ENCODE measurements around the gene PARD6A. TPM values are rescaled to one million over a fixed set of nuclear protein-coding genes. Genes with fewer than 3 reads are reported as not detected.

PARD6A gene
- polyA plus RNA-seq, 1 donor (not counting 4 experiments of a cell fraction or from before 2014, with no cell fraction given), result 0.20 TPM

DNA sequence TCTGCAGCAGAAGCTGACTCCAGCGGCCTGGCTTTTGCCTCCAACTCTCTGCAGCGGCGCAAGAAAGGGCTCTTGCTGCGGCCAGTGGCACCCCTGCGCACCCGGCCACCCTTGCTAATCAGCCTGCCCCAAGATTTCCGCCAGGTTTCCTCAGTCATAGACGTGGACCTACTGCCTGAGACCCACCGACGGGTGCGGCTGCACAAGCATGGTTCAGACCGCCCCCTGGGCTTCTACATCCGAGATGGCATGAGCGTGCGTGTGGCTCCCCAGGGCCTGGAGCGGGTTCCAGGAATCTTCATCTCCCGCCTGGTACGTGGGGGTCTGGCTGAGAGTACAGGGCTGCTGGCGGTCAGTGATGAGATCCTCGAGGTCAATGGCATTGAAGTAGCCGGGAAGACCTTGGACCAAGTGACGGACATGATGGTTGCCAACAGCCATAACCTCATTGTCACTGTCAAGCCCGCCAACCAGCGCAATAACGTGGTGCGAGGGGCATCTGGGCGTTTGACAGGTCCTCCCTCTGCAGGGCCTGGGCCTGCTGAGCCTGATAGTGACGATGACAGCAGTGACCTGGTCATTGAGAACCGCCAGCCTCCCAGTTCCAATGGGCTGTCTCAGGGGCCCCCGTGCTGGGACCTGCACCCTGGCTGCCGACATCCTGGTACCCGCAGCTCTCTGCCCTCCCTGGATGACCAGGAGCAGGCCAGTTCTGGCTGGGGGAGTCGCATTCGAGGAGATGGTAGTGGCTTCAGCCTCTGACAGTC lies 1.3 kb downstream of the PARD6A start:
- no peaks in the 10 kb centered on the region for H4K20me1 ChIP-seq (ENCODE audit: control insufficient read depth, extremely low read depth, insufficient read depth, low read length)
- TF ChIP-seq, protein P1, sequence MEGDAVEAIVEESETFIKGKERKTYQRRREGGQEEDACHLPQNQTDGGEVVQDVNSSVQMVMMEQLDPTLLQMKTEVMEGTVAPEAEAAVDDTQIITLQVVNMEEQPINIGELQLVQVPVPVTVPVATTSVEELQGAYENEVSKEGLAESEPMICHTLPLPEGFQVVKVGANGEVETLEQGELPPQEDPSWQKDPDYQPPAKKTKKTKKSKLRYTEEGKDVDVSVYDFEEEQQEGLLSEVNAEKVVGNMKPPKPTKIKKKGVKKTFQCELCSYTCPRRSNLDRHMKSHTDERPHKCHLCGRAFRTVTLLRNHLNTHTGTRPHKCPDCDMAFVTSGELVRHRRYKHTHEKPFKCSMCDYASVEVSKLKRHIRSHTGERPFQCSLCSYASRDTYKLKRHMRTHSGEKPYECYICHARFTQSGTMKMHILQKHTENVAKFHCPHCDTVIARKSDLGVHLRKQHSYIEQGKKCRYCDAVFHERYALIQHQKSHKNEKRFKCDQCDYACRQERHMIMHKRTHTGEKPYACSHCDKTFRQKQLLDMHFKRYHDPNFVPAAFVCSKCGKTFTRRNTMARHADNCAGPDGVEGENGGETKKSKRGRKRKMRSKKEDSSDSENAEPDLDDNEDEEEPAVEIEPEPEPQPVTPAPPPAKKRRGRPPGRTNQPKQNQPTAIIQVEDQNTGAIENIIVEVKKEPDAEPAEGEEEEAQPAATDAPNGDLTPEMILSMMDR (optimal IDR thresholded peaks at IDR 0.05 in 1 of 3, IDR thresholded peaks at IDR 0.05 in 1 of 3, conservative IDR thresholded peaks at IDR 0.05 in 1 of 3; ENCODE audit: extremely low read depth in 1 of 3, insufficient read depth in 2 of 3, low read length in 3 of 3), result no peak
- no peak for TF ChIP-seq EZH2 (IDR thresholded peaks at IDR 0.05; ENCODE audit: low read length)
- H3K36me3 ChIP-seq (ENCODE audit: control insufficient read depth in 2 of 2, extremely low read depth in 1 of 2, insufficient read depth in 2 of 2, low read length in 2 of 2), result peaks cover 1 to 9% of the 10 kb centered on the region in 2 experiments
- no peak overlapping the region for H2AFZ ChIP-seq (ENCODE audit: control insufficient read depth, low read length)
- FAIRE-seq (no peak), DNase-seq (ENCODE audit: low read depth, low spot score) (no peak)
- no peak overlapping the region for H3K4me3 ChIP-seq (ENCODE audit: control insufficient read depth in 2 of 3, extremely low read depth in 1 of 3, insufficient read depth in 2 of 3, low read depth in 1 of 3, low read length in 3 of 3)
- H3K27ac ChIP-seq (ENCODE audit: control insufficient read depth, insufficient read depth, low read length), result no peak overlapping the region
- peaks cover 13% of the 10 kb centered on the region for H3K4me1 ChIP-seq (ENCODE audit: control insufficient read depth, extremely low read depth, insufficient read depth, low read length)
- no peak overlapping the region for H3K4me2 ChIP-seq (ENCODE audit: control insufficient read depth, extremely low read depth, insufficient read depth, low read depth, low read length)
- no peaks in the 10 kb centered on the region for H3K9me1 ChIP-seq (ENCODE audit: control insufficient read depth, extremely low read depth, insufficient read depth, low read length)
- H3K79me2 ChIP-seq (ENCODE audit: control insufficient read depth, insufficient read depth, low read length), result peaks cover 12% of the 10 kb centered on the region
- no peaks in the 10 kb centered on the region for H3K27me3 ChIP-seq (ENCODE audit: control insufficient read depth, extremely low read depth, insufficient read depth, low read length)
- no peak overlapping the region for H3K9ac ChIP-seq (ENCODE audit: control insufficient read depth, extremely low read depth, insufficient read depth, low read length)
- H3K9me3 ChIP-seq (ENCODE audit: control insufficient read depth, low read depth, low read length), result no peaks in the 10 kb centered on the region
- dilution Hi-C loops (cut with MboI; ENCODE audit: extremely low pct_ligation_motif_present, low sequenced_read_pairs), result no loop called here

DNA sequence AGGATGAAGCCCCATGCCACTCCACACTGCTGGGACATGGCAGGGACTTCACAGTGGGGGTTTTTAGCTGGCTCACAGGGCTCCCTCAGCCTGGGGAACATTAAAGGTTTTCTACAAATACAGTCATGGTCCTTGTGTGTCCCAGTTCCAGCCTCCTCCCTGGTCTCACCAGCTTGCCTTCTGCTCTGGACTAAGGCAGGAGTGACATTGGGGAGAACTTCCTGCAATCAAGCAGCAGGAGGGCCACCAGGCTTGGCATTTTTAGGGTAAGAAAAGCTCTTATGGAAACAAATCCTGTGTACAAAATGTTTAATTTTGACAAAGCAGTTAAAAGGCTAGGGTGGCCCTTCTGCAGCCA lies 1.9 kb downstream of the PARD6A start:
- peaks cover 1 to 9% of the 10 kb centered on the region in 2 experiments for H3K36me3 ChIP-seq (ENCODE audit: control insufficient read depth in 2 of 2, extremely low read depth in 1 of 2, insufficient read depth in 2 of 2, low read length in 2 of 2)
- TF ChIP-seq, protein P1 (optimal IDR thresholded peaks at IDR 0.05 in 1 of 3, IDR thresholded peaks at IDR 0.05 in 1 of 3, conservative IDR thresholded peaks at IDR 0.05 in 1 of 3; ENCODE audit: extremely low read depth in 1 of 3, insufficient read depth in 2 of 3, low read length in 3 of 3), result no peak
- no peak for TF ChIP-seq EZH2 (IDR thresholded peaks at IDR 0.05; ENCODE audit: low read length)
- FAIRE-seq (no peak), DNase-seq (ENCODE audit: low read depth, low spot score) (no peak)
- H3K4me3 ChIP-seq (ENCODE audit: control insufficient read depth in 2 of 3, extremely low read depth in 1 of 3, insufficient read depth in 2 of 3, low read depth in 1 of 3, low read length in 3 of 3), result no peak overlapping the region
- H3K27me3 ChIP-seq (ENCODE audit: control insufficient read depth, extremely low read depth, insufficient read depth, low read length), result no peaks in the 10 kb centered on the region
- no peaks in the 10 kb centered on the region for H3K9me1 ChIP-seq (ENCODE audit: control insufficient read depth, extremely low read depth, insufficient read depth, low read length)
- no peaks in the 10 kb centered on the region for H4K20me1 ChIP-seq (ENCODE audit: control insufficient read depth, extremely low read depth, insufficient read depth, low read length)
- H3K4me2 ChIP-seq (ENCODE audit: control insufficient read depth, extremely low read depth, insufficient read depth, low read depth, low read length), result no peak overlapping the region
- no peak overlapping the region for H3K27ac ChIP-seq (ENCODE audit: control insufficient read depth, insufficient read depth, low read length)
- no peak overlapping the region for H3K9ac ChIP-seq (ENCODE audit: control insufficient read depth, extremely low read depth, insufficient read depth, low read length)
- H3K79me2 ChIP-seq (ENCODE audit: control insufficient read depth, insufficient read depth, low read length), result peaks cover 12% of the 10 kb centered on the region
- peaks cover 19% of the 10 kb centered on the region for H3K4me1 ChIP-seq (ENCODE audit: control insufficient read depth, extremely low read depth, insufficient read depth, low read length)
- H2AFZ ChIP-seq (ENCODE audit: control insufficient read depth, low read length), result no peak overlapping the region
- dilution Hi-C loops (cut with MboI; ENCODE audit: extremely low pct_ligation_motif_present, low sequenced_read_pairs), result no loop called here
- H3K9me3 ChIP-seq (ENCODE audit: control insufficient read depth, low read depth, low read length), result no peaks in the 10 kb centered on the region

Data from keratinocyte (primary cell).